AG20443 (cell line): Measurements from ENCODE around the gene CYP4B1.
"Not testable (repeated sequence)": the region's sequence is repeated elsewhere in the genome, so short reads cannot be mapped to it uniquely, and the experiment has no call there.

ENCODE experiments used
- DNase-seq: peaks from one replicate; pipeline ENCODE4 v3.0.0; 2012; ENCODE audit warnings: low spot score, mixed read lengths

Gene CYP4B1

GRCh38 chr1:46798810-46799209 is at the start of gene CYP4B1:
Gene CYP4B1 (plus strand): TSS chr1:46799046. CDS start chr1:46799082, 36 bp downstream.
- peak; percentile 3 for DNase-seq

- no peak for DNase-seq
Measured at GRCh38 chr1:46749404-46749803, 49.4 kb upstream of the CYP4B1 start.

GRCh38 chr1:46749921-46750404 is 48.9 kb upstream of the CYP4B1 start:
- DNase-seq: no peak

- no peak for DNase-seq
Measured at GRCh38 chr1:46753985-46754384, 44.9 kb upstream of the CYP4B1 start.

- DNase-seq: not testable (repeated sequence)
Measured at GRCh38 chr1:46754707-46755106, 44.1 kb upstream of the CYP4B1 start.

GRCh38 chr1:46755121-46755520 is 43.7 kb upstream of the CYP4B1 start:
- DNase-seq: no peak

- no peak for DNase-seq
Measured at GRCh38 chr1:46757247-46757955, 41.4 kb upstream of the CYP4B1 start.

- no peak for DNase-seq
Measured at GRCh38 chr1:46757956-46758528, 40.8 kb upstream of the CYP4B1 start.

- DNase-seq: no peak
Measured at GRCh38 chr1:46760558-46761166, 38.2 kb upstream of the CYP4B1 start.

GRCh38 chr1:46761740-46762139 is 37.1 kb upstream of the CYP4B1 start:
- no peak for DNase-seq

- no peak for DNase-seq
Measured at GRCh38 chr1:46764402-46764801, 34.4 kb upstream of the CYP4B1 start.

- DNase-seq: no peak
Measured at GRCh38 chr1:46767649-46768282, 31.1 kb upstream of the CYP4B1 start.

- no peak for DNase-seq
Measured at GRCh38 chr1:46768445-46768844, 30.4 kb upstream of the CYP4B1 start.

- DNase-seq: no peak
Measured at GRCh38 chr1:46769028-46769740, 29.7 kb upstream of the CYP4B1 start.

- DNase-seq: no peak
Measured at GRCh38 chr1:46770541-46770940, 28.3 kb upstream of the CYP4B1 start.

GRCh38 chr1:46772571-46772970 is 26.3 kb upstream of the CYP4B1 start:
- DNase-seq: no peak

- no peak for DNase-seq
Measured at GRCh38 chr1:46774297-46774696, 24.5 kb upstream of the CYP4B1 start.

GRCh38 chr1:46778456-46778855 is 20.4 kb upstream of the CYP4B1 start:
- DNase-seq: not testable (repeated sequence)

- no peak for DNase-seq
Measured at GRCh38 chr1:46784666-46785065, 14.2 kb upstream of the CYP4B1 start.

- not testable (repeated sequence) for DNase-seq
Measured at GRCh38 chr1:46788634-46789033, 10.2 kb upstream of the CYP4B1 start.

- peak; percentile 5 for DNase-seq
Measured at GRCh38 chr1:46790446-46791101, 8.3 kb upstream of the CYP4B1 start.

- no peak for DNase-seq
Measured at GRCh38 chr1:46793126-46793525, 5.7 kb upstream of the CYP4B1 start.
